Measurements from ENCODE around the gene BRD1.

BRD1 gene

GRCh38 chr22:49799431-49800075 lies 28.1 kb downstream of the BRD1 start:
- no peak overlapping the region for H3K27ac ChIP-seq (ENCODE audit: low read depth in 2 of 2, low read length in 2 of 2)
- no peaks in the 10 kb centered on the region for H3K27me3 ChIP-seq (ENCODE audit: control insufficient read depth in 2 of 2, insufficient read depth in 2 of 2, low read length in 2 of 2)

DNA sequence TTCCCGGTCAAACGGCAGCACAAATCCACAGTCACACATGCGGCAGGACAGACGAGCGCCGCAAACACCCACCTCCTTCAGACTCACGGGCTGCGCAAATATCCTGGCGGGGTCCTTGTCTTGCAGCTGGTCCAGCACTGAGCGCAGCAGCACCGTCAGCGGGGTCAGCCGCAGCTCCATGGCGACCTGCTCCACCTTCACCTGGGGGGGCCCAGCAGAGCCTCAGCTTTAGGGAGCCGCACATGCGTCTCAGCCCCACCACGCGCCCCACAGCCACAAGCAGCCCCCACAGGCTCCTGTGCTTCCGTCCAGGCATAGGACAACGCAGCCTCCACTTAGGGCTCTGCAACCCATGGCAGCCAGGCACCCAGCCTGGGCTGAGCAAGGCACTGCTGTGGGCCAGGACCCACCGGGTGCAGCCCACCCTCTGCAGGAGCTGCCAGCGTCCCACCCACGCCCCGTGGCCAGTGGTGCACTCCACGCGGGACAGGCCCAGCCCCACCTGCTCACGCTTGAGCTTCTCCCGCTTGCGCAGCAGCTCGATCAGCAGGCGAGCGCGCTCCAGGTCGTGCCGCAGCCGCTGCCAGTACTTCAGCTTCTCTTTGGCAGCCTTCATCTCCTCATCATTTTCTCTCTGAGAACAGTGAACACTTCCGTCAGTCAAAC lies 29.1 kb downstream of the BRD1 start:
- peaks cover 71 to 78% of the 10 kb centered on the region in 2 donors for H3K36me3 ChIP-seq (ENCODE audit: control insufficient read depth in 2 of 2, insufficient read depth in 2 of 2, low read length in 2 of 2)
- no peak overlapping the region for H3K27ac ChIP-seq (ENCODE audit: low read depth in 2 of 2, low read length in 2 of 2)

More at GRCh38 chr22:49799431-49800075, 28.1 kb downstream of the BRD1 start:
- no peak overlapping the region for H3K4me3 ChIP-seq (ENCODE audit: low read length in 2 of 2)
- H3K36me3 ChIP-seq (ENCODE audit: control insufficient read depth in 2 of 2, insufficient read depth in 2 of 2, low read length in 2 of 2) = peaks cover 68 to 72% of the 10 kb centered on the region in 2 donors
- H3K9ac ChIP-seq (ENCODE audit: low read depth in 1 of 2, low read length in 2 of 2) = no peak overlapping the region
- no peaks in the 10 kb centered on the region for H3K4me1 ChIP-seq (ENCODE audit: control insufficient read depth in 2 of 2, insufficient read depth in 2 of 2, low read length in 2 of 2)
- no peaks in the 10 kb centered on the region for H3K9me3 ChIP-seq (ENCODE audit: control insufficient read depth in 2 of 2, low read length in 2 of 2)

DNA sequence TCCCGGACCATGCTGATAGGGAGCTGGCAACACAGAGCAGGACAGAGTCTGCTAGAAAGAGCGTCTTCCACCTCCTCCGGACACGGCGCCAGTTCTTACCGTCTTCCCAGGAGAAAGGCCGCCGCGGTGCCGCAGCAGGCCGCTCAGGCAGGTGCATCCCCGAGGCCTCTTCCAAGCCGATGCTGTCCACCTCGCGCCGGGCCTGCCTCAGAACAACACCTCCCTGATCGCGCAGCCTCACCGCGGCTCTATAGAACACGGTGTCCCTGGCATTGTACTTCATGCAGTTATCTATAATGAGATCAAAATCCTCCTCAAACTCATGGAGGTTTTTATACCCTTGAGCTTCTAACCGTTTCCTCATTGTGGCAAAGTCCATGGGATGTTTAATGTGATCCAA lies 30.0 kb downstream of the BRD1 start:
- H3K9me3 ChIP-seq (ENCODE audit: control insufficient read depth in 2 of 2, low read length in 2 of 2) = no peaks in the 10 kb centered on the region
- no peak overlapping the region for H3K9ac ChIP-seq (ENCODE audit: low read depth in 1 of 2, low read length in 2 of 2)
- H3K27me3 ChIP-seq (ENCODE audit: control insufficient read depth in 2 of 2, insufficient read depth in 2 of 2, low read length in 2 of 2) = no peaks in the 10 kb centered on the region
- peaks cover 71 to 79% of the 10 kb centered on the region in 2 donors for H3K36me3 ChIP-seq (ENCODE audit: control insufficient read depth in 2 of 2, insufficient read depth in 2 of 2, low read length in 2 of 2)
- no peak overlapping the region for H3K27ac ChIP-seq (ENCODE audit: low read depth in 2 of 2, low read length in 2 of 2)
- no peaks in the 10 kb centered on the region for H3K4me1 ChIP-seq (ENCODE audit: control insufficient read depth in 2 of 2, insufficient read depth in 2 of 2, low read length in 2 of 2)
- no peak overlapping the region for H3K4me3 ChIP-seq (ENCODE audit: low read length in 2 of 2)

More for the DNA sequence above, 29.1 kb downstream of the BRD1 start:
- Histone ChIP-seq H3K4me1 (ENCODE audit: control insufficient read depth in 2 of 2, insufficient read depth in 2 of 2, low read length in 2 of 2) (no peaks in the 10 kb centered on the region), H3K9me3 (ENCODE audit: control insufficient read depth in 2 of 2, low read length in 2 of 2) (no peaks in the 10 kb centered on the region), H3K4me3 (ENCODE audit: low read length in 2 of 2) (no peak overlapping the region), H3K27me3 (ENCODE audit: control insufficient read depth in 2 of 2, insufficient read depth in 2 of 2, low read length in 2 of 2) (no peaks in the 10 kb centered on the region), H3K9ac (ENCODE audit: low read depth in 1 of 2, low read length in 2 of 2) (no peak overlapping the region)

DNA sequence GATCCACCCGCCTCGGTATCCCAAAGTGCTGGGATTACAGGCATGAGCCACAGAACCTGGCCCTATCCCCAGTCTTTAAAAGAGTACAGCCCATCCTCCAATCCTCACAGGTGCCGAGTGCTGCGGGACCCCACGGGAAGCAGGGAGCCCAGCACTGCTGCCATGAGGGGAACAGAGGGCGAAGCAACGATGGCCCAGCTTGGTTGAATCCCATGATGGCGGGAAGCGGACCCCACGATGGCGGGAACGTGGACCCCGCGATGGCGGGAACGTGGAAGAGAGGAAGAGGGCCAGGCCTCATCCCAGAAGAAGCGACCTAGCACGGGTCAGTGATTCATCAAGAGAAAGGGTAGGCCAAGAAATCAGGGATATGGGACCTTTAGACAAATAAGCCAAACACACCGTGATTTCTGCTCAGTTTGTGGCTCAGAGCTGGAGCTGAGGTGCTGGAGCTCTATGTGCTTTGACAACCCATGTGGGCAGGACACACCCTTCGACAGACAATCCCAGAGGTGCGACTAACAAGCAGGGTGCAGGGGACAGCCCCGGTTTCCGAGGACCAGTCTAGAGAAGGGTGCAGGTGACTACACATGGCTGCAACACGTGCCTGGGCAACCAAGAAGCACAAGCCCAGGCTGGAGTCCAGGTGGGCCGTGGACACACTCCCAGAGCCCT lies 30.9 kb downstream of the BRD1 start:
- Histone ChIP-seq H3K27me3 (ENCODE audit: control insufficient read depth in 2 of 2, insufficient read depth in 2 of 2, low read length in 2 of 2) (no peaks in the 10 kb centered on the region), H3K9me3 (ENCODE audit: control insufficient read depth in 2 of 2, low read length in 2 of 2) (no peaks in the 10 kb centered on the region), H3K27ac (ENCODE audit: low read depth in 2 of 2, low read length in 2 of 2) (no peak overlapping the region), H3K4me1 (ENCODE audit: control insufficient read depth in 2 of 2, insufficient read depth in 2 of 2, low read length in 2 of 2) (no peaks in the 10 kb centered on the region), H3K9ac (ENCODE audit: low read depth in 1 of 2, low read length in 2 of 2) (no peak overlapping the region), H3K4me3 (ENCODE audit: low read length in 2 of 2) (no peak overlapping the region), H3K36me3 (ENCODE audit: control insufficient read depth in 2 of 2, insufficient read depth in 2 of 2, low read length in 2 of 2) (peaks cover 77 to 85% of the 10 kb centered on the region in 2 donors)

DNA sequence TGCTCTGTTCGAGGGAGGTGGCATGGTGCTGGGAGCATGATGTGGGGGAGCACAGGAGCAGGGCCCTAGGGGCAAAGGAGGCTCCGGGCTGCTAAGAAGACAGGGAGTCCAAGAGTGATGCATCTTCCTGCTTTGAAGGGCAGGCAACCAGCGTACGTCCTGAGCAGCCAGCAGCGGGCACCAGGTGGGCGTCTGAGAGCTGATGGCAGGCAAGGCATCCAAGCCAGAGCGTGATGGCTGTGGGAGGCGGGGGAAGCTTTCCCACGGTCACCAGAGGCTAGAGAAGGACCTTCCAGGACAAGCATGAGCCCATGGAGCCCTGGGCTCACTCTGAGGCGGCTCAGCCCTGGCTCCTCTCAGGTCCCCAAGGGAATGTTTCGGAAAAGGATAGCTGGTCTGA lies 32.2 kb downstream of the BRD1 start:
- no peaks in the 10 kb centered on the region for H3K4me1 ChIP-seq (ENCODE audit: control insufficient read depth in 2 of 2, insufficient read depth in 2 of 2, low read length in 2 of 2)
- H3K27me3 ChIP-seq (ENCODE audit: control insufficient read depth in 2 of 2, insufficient read depth in 2 of 2, low read length in 2 of 2) = no peaks in the 10 kb centered on the region
- no peak overlapping the region for H3K9ac ChIP-seq (ENCODE audit: low read depth in 1 of 2, low read length in 2 of 2)
- H3K9me3 ChIP-seq (ENCODE audit: control insufficient read depth in 2 of 2, low read length in 2 of 2) = no peaks in the 10 kb centered on the region
- peaks cover 69 to 83% of the 10 kb centered on the region in 2 donors for H3K36me3 ChIP-seq (ENCODE audit: control insufficient read depth in 2 of 2, insufficient read depth in 2 of 2, low read length in 2 of 2)
- H3K4me3 ChIP-seq (ENCODE audit: low read length in 2 of 2) = no peak overlapping the region
- H3K27ac ChIP-seq (ENCODE audit: low read depth in 2 of 2, low read length in 2 of 2) = no peak overlapping the region

- peak overlapping the region in 1 of 2 donors; percentile 23 for H3K27ac ChIP-seq (ENCODE audit: low read depth in 2 of 2, low read length in 2 of 2)
- peaks cover 13 to 14% of the 10 kb centered on the region in 2 donors for H3K4me1 ChIP-seq (ENCODE audit: control insufficient read depth in 2 of 2, insufficient read depth in 2 of 2, low read length in 2 of 2)
- no peak overlapping the region for H3K9ac ChIP-seq (ENCODE audit: low read depth in 1 of 2, low read length in 2 of 2)
Measured at GRCh38 chr22:49793871-49794270, 33.8 kb downstream of the BRD1 start.

GRCh38 chr22:49793296-49793695 lies 34.4 kb downstream of the BRD1 start:
- no peak overlapping the region for H3K27ac ChIP-seq (ENCODE audit: low read depth in 2 of 2, low read length in 2 of 2)
- H3K27me3 ChIP-seq (ENCODE audit: control insufficient read depth in 2 of 2, insufficient read depth in 2 of 2, low read length in 2 of 2) = no peaks in the 10 kb centered on the region
- H3K9me3 ChIP-seq (ENCODE audit: control insufficient read depth in 2 of 2, low read length in 2 of 2) = no peaks in the 10 kb centered on the region
- H3K4me1 ChIP-seq (ENCODE audit: control insufficient read depth in 2 of 2, insufficient read depth in 2 of 2, low read length in 2 of 2) = peaks cover 14 to 15% of the 10 kb centered on the region in 2 donors
- H3K9ac ChIP-seq (ENCODE audit: low read depth in 1 of 2, low read length in 2 of 2) = no peak overlapping the region
- no peak overlapping the region for H3K4me3 ChIP-seq (ENCODE audit: low read length in 2 of 2)
- H3K36me3 ChIP-seq (ENCODE audit: control insufficient read depth in 2 of 2, insufficient read depth in 2 of 2, low read length in 2 of 2) = peaks cover 58 to 68% of the 10 kb centered on the region in 2 donors

More at GRCh38 chr22:49793871-49794270, 33.8 kb downstream of the BRD1 start:
- Histone ChIP-seq H3K4me3 (ENCODE audit: low read length in 2 of 2) (no peak overlapping the region), H3K9me3 (ENCODE audit: control insufficient read depth in 2 of 2, low read length in 2 of 2) (no peaks in the 10 kb centered on the region), H3K36me3 (ENCODE audit: control insufficient read depth in 2 of 2, insufficient read depth in 2 of 2, low read length in 2 of 2) (peaks cover 64 to 74% of the 10 kb centered on the region in 2 donors), H3K27me3 (ENCODE audit: control insufficient read depth in 2 of 2, insufficient read depth in 2 of 2, low read length in 2 of 2) (no peaks in the 10 kb centered on the region)

DNA sequence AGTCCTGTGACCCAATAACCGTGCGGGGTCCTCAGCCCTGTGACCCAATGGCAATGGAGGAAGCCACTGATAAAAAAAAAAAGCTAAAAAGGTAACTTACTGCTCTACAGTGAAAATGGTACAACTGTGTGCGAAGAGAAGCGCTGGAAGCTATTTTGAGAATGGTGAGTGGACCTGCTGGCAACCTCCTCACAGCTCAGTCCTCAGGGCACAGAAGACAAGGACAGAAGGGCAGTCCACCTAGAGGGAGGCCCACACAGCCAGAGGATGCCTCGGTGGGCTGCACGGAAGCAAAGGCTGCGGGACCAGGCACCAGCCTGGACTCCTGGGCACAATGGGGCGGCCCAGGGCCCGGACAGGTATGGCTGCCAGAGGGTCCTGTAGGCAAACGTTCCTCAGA lies 35.6 kb downstream of the BRD1 start:
- Histone ChIP-seq H3K4me3 (ENCODE audit: low read length in 2 of 2) (no peak overlapping the region), H3K9me3 (ENCODE audit: control insufficient read depth in 2 of 2, low read length in 2 of 2) (no peaks in the 10 kb centered on the region), H3K9ac (ENCODE audit: low read depth in 1 of 2, low read length in 2 of 2) (no peak overlapping the region), H3K36me3 (ENCODE audit: control insufficient read depth in 2 of 2, insufficient read depth in 2 of 2, low read length in 2 of 2) (peaks cover 56 to 61% of the 10 kb centered on the region in 2 donors), H3K4me1 (ENCODE audit: control insufficient read depth in 2 of 2, insufficient read depth in 2 of 2, low read length in 2 of 2) (peaks cover 14 to 15% of the 10 kb centered on the region in 2 donors), H3K27me3 (ENCODE audit: control insufficient read depth in 2 of 2, insufficient read depth in 2 of 2, low read length in 2 of 2) (no peaks in the 10 kb centered on the region), H3K27ac (ENCODE audit: low read depth in 2 of 2, low read length in 2 of 2) (no peak overlapping the region)

DNA sequence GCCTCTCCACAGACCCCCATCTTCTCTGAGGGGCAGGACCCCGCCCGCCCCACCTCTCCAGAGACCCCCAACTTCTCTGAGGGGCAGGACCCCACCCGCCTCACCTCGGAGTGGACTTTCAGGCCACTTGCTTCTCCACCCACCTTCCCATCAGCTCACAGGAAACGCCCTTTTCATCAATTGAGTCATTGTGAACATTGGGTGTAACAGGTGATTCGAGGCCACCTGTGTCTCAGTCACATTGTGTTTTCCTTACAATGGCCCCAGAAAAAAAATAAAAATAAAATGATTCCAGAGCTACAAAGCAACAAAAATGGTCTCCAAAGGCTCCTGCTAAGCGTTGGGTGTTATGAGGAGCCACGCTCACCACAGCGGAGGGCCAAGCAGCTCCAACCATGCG lies 36.0 kb downstream of the BRD1 start:
- Histone ChIP-seq H3K4me1 (ENCODE audit: control insufficient read depth in 2 of 2, insufficient read depth in 2 of 2, low read length in 2 of 2) (peaks cover 14 to 15% of the 10 kb centered on the region in 2 donors), H3K9ac (ENCODE audit: low read depth in 1 of 2, low read length in 2 of 2) (no peak overlapping the region), H3K36me3 (ENCODE audit: control insufficient read depth in 2 of 2, insufficient read depth in 2 of 2, low read length in 2 of 2) (peaks cover 55 to 60% of the 10 kb centered on the region in 2 donors), H3K9me3 (ENCODE audit: control insufficient read depth in 2 of 2, low read length in 2 of 2) (no peaks in the 10 kb centered on the region), H3K27ac (ENCODE audit: low read depth in 2 of 2, low read length in 2 of 2) (no peak overlapping the region), H3K4me3 (ENCODE audit: low read length in 2 of 2) (no peak overlapping the region), H3K27me3 (ENCODE audit: control insufficient read depth in 2 of 2, insufficient read depth in 2 of 2, low read length in 2 of 2) (no peaks in the 10 kb centered on the region)

DNA sequence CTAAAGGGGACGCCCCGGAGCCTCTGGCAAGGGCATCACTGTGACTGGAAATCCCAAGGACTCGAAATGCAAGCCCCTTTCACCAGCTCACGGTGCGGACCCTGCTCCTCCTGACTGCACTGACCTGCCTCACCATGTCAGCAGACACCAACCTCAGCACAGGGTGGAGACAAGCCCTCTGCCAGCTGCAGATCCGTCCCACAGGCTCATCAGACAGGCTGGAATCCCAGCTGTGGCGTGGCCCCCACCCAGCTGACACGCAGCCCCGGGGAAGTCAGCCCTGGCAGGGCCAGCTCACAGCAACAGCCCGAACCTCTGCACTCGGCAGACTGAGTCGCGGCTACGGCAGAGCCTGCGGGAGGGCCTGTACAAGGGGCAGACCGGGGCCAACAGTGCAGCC lies 36.8 kb downstream of the BRD1 start:
- peaks cover 57 to 64% of the 10 kb centered on the region in 2 donors for H3K36me3 ChIP-seq (ENCODE audit: control insufficient read depth in 2 of 2, insufficient read depth in 2 of 2, low read length in 2 of 2)
- no peaks in the 10 kb centered on the region for H3K9me3 ChIP-seq (ENCODE audit: control insufficient read depth in 2 of 2, low read length in 2 of 2)
- H3K4me3 ChIP-seq (ENCODE audit: low read length in 2 of 2) = no peak overlapping the region
- no peaks in the 10 kb centered on the region for H3K27me3 ChIP-seq (ENCODE audit: control insufficient read depth in 2 of 2, insufficient read depth in 2 of 2, low read length in 2 of 2)
- peaks cover 14 to 15% of the 10 kb centered on the region in 2 donors for H3K4me1 ChIP-seq (ENCODE audit: control insufficient read depth in 2 of 2, insufficient read depth in 2 of 2, low read length in 2 of 2)
- H3K9ac ChIP-seq (ENCODE audit: low read depth in 1 of 2, low read length in 2 of 2) = no peak overlapping the region
- no peak overlapping the region for H3K27ac ChIP-seq (ENCODE audit: low read depth in 2 of 2, low read length in 2 of 2)

Measured in mucosa of rectum (tissue), 2 donors.